ENCODE data around the gene BTRC. TPM values are rescaled to one million over a fixed set of nuclear protein-coding genes. Genes with fewer than 3 reads are reported as not detected.
"Not testable (repeated sequence)": the region's sequence is repeated elsewhere in the genome, so short reads cannot be mapped to it uniquely, and the experiment has no call there.

Gene BTRC
- total RNA-seq, 3 donors from 2014 or later: 12.4 to 19.5 (median 16.0) TPM

- DNase-seq: no peak
- H3K4me1 ChIP-seq (ENCODE audit: low read depth): no peaks in the 10 kb centered on the region
- no peaks in the 10 kb centered on the region for H3K36me3 ChIP-seq (ENCODE audit: low read depth)
- H3K4me3 ChIP-seq: no peak overlapping the region
- ATAC-seq: no peak
- no peaks in the 10 kb centered on the region for H3K9me3 ChIP-seq
- intact Hi-C loops (cut with DNase I, micrococcal nuclease): no loop called here
- no peak for TF ChIP-seq CTCF (IDR thresholded peaks at IDR 0.05)
These were observed 10.0 kb downstream of the BTRC start for GRCh38 chr10:101363850-101364400.

- H3K9me3 ChIP-seq: no peaks in the 10 kb centered on the region
- H3K4me3 ChIP-seq: no peak overlapping the region
- no peaks in the 10 kb centered on the region for H3K4me1 ChIP-seq (ENCODE audit: low read depth)
- intact Hi-C loops (cut with DNase I, micrococcal nuclease): no loop called here
- no peak for DNase-seq
- H3K36me3 ChIP-seq (ENCODE audit: low read depth): no peaks in the 10 kb centered on the region
- no peak for TF ChIP-seq CTCF (IDR thresholded peaks at IDR 0.05)
- no peak for ATAC-seq
These were observed 10.8 kb downstream of the BTRC start for GRCh38 chr10:101364721-101365120.

- TF ChIP-seq CTCF (IDR thresholded peaks at IDR 0.05): no peak
- H3K36me3 ChIP-seq (ENCODE audit: low read depth): no peaks in the 10 kb centered on the region
- intact Hi-C loops (cut with DNase I, micrococcal nuclease): no loop called here
- no peaks in the 10 kb centered on the region for H3K9me3 ChIP-seq
- no peak overlapping the region for H3K4me3 ChIP-seq
- no peak for ATAC-seq
- no peak for DNase-seq
- H3K4me1 ChIP-seq (ENCODE audit: low read depth): no peaks in the 10 kb centered on the region
These were observed 13.8 kb downstream of the BTRC start for GRCh38 chr10:101367569-101368453.

GRCh38 chr10:101373063-101373462 lies 19.1 kb downstream of the BTRC start:
- no peaks in the 10 kb centered on the region for H3K4me1 ChIP-seq (ENCODE audit: low read depth)
- ATAC-seq: no peak
- H3K36me3 ChIP-seq (ENCODE audit: low read depth): no peaks in the 10 kb centered on the region
- H3K9me3 ChIP-seq: no peaks in the 10 kb centered on the region
- H3K4me3 ChIP-seq: no peak overlapping the region
- TF ChIP-seq CTCF (IDR thresholded peaks at IDR 0.05): no peak
- intact Hi-C loops (cut with DNase I, micrococcal nuclease): no loop called here
- no peak for DNase-seq

- intact Hi-C loops (cut with DNase I, micrococcal nuclease); H3K9me3 ChIP-seq; H3K4me1 ChIP-seq (ENCODE audit: low read depth); H3K4me3 ChIP-seq; H3K36me3 ChIP-seq (ENCODE audit: low read depth); ATAC-seq; DNase-seq: not testable (repeated sequence)
These were observed 20.0 kb downstream of the BTRC start for GRCh38 chr10:101373993-101374392.

- intact Hi-C loops (cut with DNase I, micrococcal nuclease): no loop called here
- H3K4me3 ChIP-seq: no peak overlapping the region
- ATAC-seq (no peak), DNase-seq (no peak)
- no peaks in the 10 kb centered on the region for H3K4me1 ChIP-seq (ENCODE audit: low read depth)
- no peak for TF ChIP-seq CTCF (IDR thresholded peaks at IDR 0.05)
- no peaks in the 10 kb centered on the region for H3K36me3 ChIP-seq (ENCODE audit: low read depth)
- H3K9me3 ChIP-seq: no peaks in the 10 kb centered on the region
These were observed 21.1 kb downstream of the BTRC start for GRCh38 chr10:101375076-101375475.
